Measurements from ENCODE around the gene INPP5J.
"Not testable (repeated sequence)": the region's sequence is repeated elsewhere in the genome, so short reads cannot be mapped to it uniquely, and the experiment has no call there.

INPP5J gene

DNA sequence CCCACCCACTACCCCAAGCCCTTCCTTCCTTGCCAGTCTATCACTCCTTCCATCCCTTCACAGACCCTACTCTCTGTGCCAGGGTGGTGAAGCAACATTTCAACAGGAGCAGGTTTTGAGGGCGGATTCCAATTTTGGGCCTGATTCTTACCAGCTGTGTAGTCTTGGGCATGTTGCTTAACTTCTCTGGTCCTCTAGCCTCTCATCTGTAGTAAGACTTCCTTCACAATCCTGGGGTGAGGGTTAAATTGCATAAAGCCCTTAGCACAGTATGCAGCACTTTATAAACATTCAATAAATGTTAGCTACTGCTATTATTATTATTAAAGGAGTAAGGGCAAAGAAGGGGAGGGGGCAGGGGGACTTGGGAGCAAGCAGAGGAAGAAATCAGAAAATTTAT lies 32.2 kb downstream of the INPP5J start:
- DNase-seq = no peak

DNA sequence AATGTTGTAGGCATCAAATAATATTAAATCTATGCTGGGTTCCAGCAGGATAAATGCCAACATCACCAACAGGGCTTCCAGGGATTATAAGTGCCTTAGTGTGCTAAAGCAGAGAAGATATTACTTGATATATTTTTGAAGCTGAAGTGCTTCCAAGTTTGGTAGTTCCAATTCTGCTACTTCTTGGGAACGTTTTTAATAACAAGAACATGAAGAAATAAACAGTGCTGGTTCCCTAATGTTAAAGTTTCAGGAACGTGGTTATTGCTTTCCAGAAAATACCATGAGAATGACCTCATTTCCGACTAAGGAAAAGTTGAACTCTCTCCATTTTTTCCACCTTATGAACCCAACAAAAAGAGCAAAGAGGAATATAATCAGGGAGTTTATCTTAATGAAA lies 32.7 kb downstream of the INPP5J start:
- peak; percentile 53 for DNase-seq

DNA sequence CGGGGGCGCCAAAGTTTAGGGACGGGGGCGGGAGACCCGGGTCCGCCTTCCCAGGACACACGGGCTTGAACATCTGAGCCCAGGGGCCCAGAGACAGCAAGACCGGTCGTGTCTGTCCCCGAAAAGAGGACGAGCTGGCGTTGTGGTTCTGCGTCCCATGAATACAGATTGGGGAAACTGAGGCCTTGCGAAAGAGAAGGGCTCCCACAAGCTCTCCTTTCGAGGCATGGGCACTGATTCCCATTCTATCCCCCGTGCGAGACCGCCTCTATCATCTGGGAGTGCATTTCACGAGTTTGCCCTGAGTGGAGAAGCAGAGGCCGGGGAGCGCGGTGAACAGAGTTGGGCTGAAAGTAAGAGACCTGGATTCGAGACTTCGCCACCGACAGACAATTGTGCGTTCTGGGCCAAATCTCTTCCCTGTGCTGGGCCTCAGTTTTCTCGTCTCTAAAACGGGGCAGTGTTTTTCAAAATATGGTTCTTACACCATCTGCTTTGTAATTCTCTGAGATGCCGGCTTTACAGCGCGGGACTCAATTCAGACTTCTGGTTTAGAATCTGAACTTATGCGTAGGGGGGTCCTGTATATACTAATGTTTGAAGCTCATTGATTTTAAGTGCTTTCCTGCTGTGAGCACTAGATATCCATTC lies 37.7 kb downstream of the INPP5J start:
- no peak for DNase-seq

DNA sequence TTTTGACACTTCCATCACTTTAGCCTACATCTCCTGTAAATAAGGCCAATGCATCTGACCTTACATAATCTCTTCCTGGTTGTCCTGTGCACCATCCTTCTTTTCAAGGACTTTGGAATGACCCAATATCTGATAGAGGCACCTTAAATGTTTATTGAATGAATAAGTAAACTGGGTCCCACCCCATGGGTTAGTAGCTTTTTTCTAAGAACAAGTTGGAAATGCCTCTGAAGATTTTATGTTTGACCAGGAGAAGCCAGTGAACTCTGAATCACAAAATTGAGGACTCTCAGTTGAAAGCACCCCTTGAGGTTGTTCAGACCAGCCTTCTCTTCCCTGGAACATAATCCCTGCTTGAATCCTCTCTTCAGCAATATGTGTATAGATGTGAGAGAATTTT lies 38.6 kb downstream of the INPP5J start:
- DNase-seq = no peak

DNA sequence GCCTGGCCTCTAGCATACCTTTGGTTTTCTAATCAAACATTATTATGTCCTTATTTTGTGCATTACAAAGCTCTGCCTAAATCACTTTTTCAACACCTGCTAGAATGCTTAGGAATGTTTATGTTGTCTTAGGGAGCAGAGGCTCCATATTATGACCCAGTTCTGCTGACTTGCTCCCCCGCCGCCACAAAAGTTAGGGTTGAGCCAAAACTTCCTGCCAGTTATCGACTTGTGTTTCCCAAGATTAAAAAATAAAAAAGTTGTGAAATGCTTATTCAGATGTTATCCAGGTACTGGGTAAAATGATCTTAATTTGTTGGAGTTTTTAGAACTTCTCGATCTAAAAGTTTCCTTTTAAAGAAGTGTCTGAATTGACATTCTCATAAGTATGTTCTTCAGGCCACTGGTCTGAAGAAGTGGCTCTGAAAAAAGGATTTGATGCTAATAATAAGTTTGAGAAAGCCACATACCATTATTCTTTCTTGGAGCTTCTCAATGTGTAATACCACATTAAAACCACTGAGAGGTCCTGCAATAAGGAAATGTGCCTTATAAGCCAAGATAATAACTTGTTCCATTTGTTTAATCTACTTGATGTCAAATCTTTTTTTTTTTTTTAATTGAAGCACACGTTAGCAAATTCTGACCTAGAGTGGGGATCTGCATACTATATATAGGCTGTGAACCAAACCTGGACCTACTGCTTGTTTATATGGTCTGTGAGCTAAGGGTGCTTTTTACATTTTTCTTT lies 39.4 kb downstream of the INPP5J start:
- DNase-seq = no peak

DNA sequence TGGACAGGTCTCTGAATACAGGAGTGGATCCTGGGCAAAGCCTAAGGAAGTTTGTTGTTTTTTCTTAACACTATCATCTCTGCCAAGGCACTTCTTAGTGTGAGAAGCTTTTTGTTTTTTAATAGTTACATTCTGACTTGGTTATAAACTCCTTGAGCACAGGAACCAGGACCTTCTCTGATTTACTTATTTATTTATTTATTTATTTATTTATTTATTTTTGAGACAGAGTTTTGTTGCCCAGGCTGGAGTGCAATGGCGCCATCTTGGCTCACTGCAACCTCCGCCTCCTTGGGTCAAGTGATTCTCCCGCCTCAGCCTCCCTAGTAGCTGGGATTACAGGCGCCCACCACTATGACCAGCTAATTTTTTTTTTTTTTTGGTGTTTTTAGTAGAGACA lies 48.2 kb downstream of the INPP5J start:
- DNase-seq = no peak

DNA sequence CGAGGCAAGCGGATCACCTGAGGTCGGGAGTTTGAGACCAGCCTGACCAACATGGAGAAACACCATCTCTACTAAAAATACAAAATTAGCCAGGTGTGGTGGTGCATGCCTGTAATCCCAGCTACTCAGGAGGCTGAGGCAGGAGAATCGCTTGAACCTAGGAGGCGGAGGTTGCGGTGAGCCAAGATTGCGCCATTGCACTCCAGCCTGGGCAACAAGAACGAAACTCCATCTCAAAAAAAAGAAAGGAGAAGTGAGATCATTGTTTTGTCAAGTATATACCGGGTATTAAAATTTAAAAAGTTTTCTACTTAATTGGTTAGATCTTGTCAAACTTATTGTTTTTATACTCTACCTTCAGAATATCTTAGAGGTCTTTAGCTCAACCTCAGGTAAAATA lies 49.0 kb downstream of the INPP5J start:
- not testable (repeated sequence) for DNase-seq

DNA sequence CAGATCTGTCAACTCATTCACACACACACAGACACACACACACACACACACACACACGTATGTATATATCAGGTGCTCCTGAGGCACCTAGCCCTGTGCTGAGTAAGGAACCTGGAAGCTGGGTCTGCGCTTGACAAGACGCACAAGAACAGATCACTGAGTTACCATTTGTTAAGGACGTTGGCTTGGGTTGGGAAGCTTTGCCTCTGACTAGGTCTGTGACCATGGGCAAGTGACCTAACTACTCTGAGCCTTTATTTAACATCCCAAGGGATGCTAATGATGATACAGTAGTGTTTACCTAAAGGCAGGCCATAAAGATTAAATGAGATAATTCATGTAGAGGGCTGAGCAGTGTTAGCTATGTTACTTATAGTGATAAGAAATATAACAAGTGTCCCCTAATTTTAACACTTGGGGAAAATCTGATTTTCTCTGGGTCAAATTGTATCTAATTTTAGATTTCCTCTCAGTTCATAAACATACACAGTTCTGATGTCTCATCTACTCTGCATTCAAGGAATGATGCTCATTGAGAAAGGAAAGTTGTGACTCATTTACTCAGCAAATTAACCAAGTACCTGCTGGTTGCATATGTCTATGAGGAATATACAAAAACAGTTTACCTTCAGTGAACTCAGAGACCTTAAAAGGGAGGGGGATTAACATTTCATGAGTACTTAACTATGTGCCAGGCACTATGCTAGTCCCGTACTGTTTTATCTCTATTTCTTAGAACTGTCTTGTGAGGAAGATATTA lies 50.8 kb downstream of the INPP5J start:
- DNase-seq = peak; percentile 90

DNA sequence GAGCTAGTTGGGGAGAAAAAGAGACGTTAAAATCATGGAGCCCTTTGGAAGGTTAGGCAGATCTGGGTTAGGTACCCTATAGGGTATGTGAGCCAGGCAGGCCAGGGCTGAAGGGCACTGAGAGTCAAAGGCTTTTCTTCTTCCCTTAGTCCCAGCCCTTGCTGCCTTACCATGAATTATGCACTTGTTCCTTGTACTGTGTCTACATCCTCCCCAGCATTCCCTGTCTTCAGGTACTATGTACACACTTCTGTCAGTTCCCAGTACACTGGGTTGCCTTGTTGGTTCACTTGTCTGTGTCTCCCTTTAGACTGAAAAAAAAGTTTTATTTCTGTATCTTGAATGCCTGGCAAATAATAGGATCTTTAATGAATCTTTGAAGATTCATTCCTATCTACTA lies 54.2 kb downstream of the INPP5J start:
- no peak for DNase-seq

DNA sequence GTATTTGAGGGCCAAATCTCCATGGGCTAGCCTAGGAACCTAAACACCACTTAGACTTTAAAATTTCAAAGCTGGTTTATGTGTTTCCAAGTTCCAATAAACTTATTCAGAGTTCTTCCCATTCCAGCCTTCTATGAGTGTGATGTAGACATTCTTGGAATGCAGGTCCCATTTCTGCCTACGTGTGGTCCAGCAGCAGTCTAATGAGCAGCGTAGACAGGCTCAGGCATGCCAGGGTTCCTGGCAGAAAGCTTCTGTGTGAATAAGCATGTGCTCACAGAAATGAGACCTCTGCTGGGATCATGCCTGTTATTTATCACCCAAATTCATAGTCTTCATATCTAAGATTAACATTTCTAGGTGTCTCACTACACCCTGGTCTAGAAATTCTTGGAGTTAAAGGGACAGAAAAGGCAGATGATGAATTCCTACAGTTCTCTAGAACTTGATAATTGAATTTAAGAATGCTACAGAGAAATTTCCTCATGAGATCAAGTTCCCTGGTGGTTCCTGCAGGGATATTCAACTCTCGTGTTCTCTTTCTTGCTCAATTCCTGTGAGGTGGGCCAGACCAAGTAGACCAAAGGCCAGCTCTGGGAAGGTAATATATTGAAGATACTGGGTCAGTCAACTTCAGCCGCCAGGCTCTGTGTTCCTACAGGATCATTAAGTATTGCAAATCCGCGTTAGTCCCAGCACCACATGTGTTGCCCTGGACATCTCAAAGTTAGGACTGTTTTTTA lies 54.8 kb downstream of the INPP5J start:
- DNase-seq = peak; percentile 97

DNA sequence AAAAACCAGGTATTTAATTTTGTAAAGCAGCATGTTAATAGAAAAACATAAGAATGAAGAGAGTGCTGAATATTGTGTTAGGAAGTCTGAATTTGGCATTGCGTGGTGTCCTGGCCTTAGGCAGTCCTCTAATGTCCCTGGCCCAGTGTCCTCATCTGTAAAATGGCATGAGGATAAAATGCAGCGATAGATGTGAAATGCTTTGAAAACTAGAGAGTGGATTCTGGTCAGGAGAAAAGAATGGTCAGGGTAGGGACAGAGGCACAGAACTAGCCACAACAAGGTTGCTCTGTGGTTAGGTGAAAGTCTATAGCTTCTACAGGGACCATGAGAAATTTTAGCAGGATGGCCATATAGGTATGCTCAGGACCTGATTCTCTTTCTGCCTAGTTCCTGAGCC lies 56.1 kb downstream of the INPP5J start:
- DNase-seq = no peak

DNA sequence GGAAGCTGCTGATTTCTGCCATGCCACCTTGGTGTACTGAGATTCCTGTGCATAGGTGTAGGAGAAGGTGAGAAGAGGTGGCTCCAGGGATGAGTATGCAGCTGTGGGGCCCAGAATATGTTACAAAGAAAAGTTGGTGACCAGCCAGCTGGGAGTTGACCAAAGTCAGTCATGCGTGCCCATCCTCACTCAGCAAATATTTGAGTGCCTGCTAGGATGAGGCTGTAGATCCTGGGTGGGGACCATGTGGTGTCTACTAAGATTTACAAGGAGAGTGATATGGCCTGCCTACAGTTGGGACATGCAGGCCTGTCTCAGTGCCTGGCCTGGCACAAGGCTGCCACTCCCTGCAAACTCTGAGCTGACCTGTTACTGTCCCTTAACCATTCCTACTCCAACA lies 56.6 kb downstream of the INPP5J start:
- peak; percentile 67 for DNase-seq

DNA sequence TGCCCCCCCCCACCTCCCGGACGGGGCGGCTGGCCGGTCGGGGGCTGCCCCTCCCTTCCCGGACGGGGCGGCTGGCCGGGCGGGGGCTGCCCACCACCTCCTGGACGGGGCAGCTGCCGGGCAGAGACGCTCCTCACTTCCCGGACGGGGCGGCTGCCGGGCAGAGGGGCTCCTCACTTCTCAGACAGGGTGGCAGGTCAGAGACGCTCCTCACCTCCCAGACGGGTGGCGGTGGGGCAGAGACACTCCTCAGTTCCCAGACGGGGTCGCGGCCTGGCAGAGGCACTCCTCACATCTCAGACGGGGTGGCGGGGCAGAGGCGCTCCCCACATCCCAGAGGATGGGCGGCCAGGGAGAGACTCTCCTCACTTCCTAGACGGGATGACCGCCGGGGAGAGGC lies 61.2 kb downstream of the INPP5J start:
- no peak for DNase-seq

All from fibroblast of skin of right biceps (primary cell).